ENCODE measurements around the gene TBCCD1. TPM values are rescaled to one million over a fixed set of nuclear protein-coding genes. Genes with fewer than 3 reads are reported as not detected.

The TBCCD1 gene
- total and polyA plus RNA-seq, 2 of the 4 experiments (the other 2 are of a cell fraction) = 7.9 to 19.7 TPM

GRCh38 chr3:186570096-186570940 is 3.2 kb upstream of the TBCCD1 start, which contains the start of gene DNAJB11:
Gene DNAJB11 (plus strand): TSS chr3:186570720. CDS start chr3:186570898, 178 bp downstream.
- peak within 1 kb of the TSS; percentile 93 for H2AK9ac ChIP-seq (replicated peaks; ENCODE audit: low read depth, low read length, poor library complexity)
- 0 out of 2 replicates have a peak, but pooled peaks cover 2% of the 10 kb centered on the region for H3K9me1 ChIP-seq (ENCODE audit: insufficient read depth, low read length)
- intact Hi-C loops (cut with micrococcal nuclease) = loop anchor here (10.0 kb wide), 1 partner anchor 214 kb away; the partner anchor contains the start of gene EIF4A2
- peak within 1 kb of the TSS; percentile 72 for H3K14ac ChIP-seq (replicated peaks; ENCODE audit: low read depth, low read length)
- H4K91ac ChIP-seq (ENCODE audit: insufficient read depth, low read depth, low read length) = 0 out of 2 replicates have a peak within 1 kb of the TSS, but pooled peaks have one; percentile 9
- peaks cover 17 to 41% of the 10 kb centered on the region in 2 experiments for H3K79me1 ChIP-seq (ENCODE audit: low read depth in 1 of 2, low read length in 2 of 2)
- dilution Hi-C loops (cut with HindIII; ENCODE audit: low sequenced_read_pairs, unreplicated experiment) = no loop called here
- H3K23ac ChIP-seq (ENCODE audit: low read depth, low read length) = peak within 1 kb of the TSS; percentile 65
- H3K4ac ChIP-seq (ENCODE audit: low read depth, low read length) = peak within 1 kb of the TSS; percentile 75
- DNase-seq = peak; percentile 100
- no peak within 1 kb of the TSS for H2BK120ac ChIP-seq (ENCODE audit: low read depth, low read length)
- H3K56ac ChIP-seq (ENCODE audit: extremely low read depth, insufficient read depth, low read length) = 0 out of 2 replicates have a peak within 1 kb of the TSS, but pooled peaks have one; percentile 18
- ATAC-seq (ENCODE audit: low read depth) = peak; percentile 91
- POLR2A ChIA-PET (ENCODE audit: unreplicated experiment) = interaction anchor here (0.7 kb wide), 1 partner anchor 12 kb away, joined by 4 read pairs; no protein-coding TSS in a partner anchor
- H2BK5ac ChIP-seq (ENCODE audit: low read depth, low read length, poor library complexity, severe bottlenecking) = peak within 1 kb of the TSS; percentile 51
- BruUV-seq (replicated peaks) = no TSS peak
- WGBS, 2 experiments (ENCODE audit: extremely low coverage in 2 of 2, insufficient read length in 1 of 2) = 0% methylated on average over 34 of the region's 59 CpGs; no CpG with 5 or more reads in 1 of the 2 experiments
- peak within 1 kb of the TSS; percentile 100 for H2AFZ ChIP-seq (replicated peaks; ENCODE audit: low read length, poor library complexity)
- CTCF ChIA-PET = interaction anchor here (1.0 kb wide), 1 partner anchor 47 kb away, joined by 5 read pairs; no protein-coding TSS in a partner anchor
- H3K18ac ChIP-seq (ENCODE audit: low read depth, low read length) = no peak within 1 kb of the TSS
- H3K4me1 ChIP-seq (ENCODE audit: control insufficient read depth, insufficient read depth, low read length) = peaks cover 6% of the 10 kb centered on the region; the same call in 1 of the 2 replicates
- peak within 1 kb of the TSS; percentile 61 for H3K9ac ChIP-seq (ENCODE audit: low read depth, low read length)
- H3K4me3 ChIP-seq (ENCODE audit: insufficient read depth, low read depth, low read length) = peak within 1 kb of the TSS; percentile 81
- no peak within 1 kb of the TSS for H2BK15ac ChIP-seq (ENCODE audit: low read depth, low read length)
- no peaks in the 10 kb centered on the region for H3K27me3 ChIP-seq (ENCODE audit: control insufficient read depth, insufficient read depth, low read length)
- peak within 1 kb of the TSS; percentile 28 for H4K5ac ChIP-seq (ENCODE audit: low read depth, low read length)
- no peak within 1 kb of the TSS; the same call in none of the 2 replicates for H2AK5ac ChIP-seq (ENCODE audit: low read depth, low read length)
- H4K20me1 ChIP-seq (ENCODE audit: insufficient read depth, low read length) = no peaks in the 10 kb centered on the region
- in situ Hi-C loops (cut with MboI; ENCODE audit: low sequenced_read_pairs) = no loop called here
- H4K8ac ChIP-seq (ENCODE audit: low read depth in 2 of 2, low read length in 2 of 2) = peak within 1 kb of the TSS; percentile 39 to 80
- H3K27ac ChIP-seq (ENCODE audit: insufficient read depth, low read length) = peak within 1 kb of the TSS; percentile 58
- H3K36me3 ChIP-seq (ENCODE audit: control insufficient read depth, insufficient read depth, low read length) = peaks cover 2% of the 10 kb centered on the region
- H3K9me3 ChIP-seq (ENCODE audit: control insufficient read depth, insufficient read depth, low read length) = no peaks in the 10 kb centered on the region
- H3K4me2 ChIP-seq (ENCODE audit: low read depth, low read length) = peak within 1 kb of the TSS; percentile 100
- no peak within 1 kb of the TSS for H2BK20ac ChIP-seq (ENCODE audit: low read depth, low read length)
- TF ChIP-seq, protein P1, sequence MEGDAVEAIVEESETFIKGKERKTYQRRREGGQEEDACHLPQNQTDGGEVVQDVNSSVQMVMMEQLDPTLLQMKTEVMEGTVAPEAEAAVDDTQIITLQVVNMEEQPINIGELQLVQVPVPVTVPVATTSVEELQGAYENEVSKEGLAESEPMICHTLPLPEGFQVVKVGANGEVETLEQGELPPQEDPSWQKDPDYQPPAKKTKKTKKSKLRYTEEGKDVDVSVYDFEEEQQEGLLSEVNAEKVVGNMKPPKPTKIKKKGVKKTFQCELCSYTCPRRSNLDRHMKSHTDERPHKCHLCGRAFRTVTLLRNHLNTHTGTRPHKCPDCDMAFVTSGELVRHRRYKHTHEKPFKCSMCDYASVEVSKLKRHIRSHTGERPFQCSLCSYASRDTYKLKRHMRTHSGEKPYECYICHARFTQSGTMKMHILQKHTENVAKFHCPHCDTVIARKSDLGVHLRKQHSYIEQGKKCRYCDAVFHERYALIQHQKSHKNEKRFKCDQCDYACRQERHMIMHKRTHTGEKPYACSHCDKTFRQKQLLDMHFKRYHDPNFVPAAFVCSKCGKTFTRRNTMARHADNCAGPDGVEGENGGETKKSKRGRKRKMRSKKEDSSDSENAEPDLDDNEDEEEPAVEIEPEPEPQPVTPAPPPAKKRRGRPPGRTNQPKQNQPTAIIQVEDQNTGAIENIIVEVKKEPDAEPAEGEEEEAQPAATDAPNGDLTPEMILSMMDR (conservative IDR thresholded peaks at IDR 0.05; ENCODE audit: low read depth, low read length) = no peak
- peak; percentile 36; the same call in 1 of the 2 replicates for TF ChIP-seq USF2 (IDR thresholded peaks at IDR 0.05; ENCODE audit: low read depth, low read length)
- no peak for TF ChIP-seq ELK1 (IDR thresholded peaks at IDR 0.05; ENCODE audit: borderline replicate concordance, low read depth, low read length)
- TF ChIP-seq RAD21 (IDR thresholded peaks at IDR 0.05; ENCODE audit: low read length) = no peak
- TF ChIP-seq FOS (IDR thresholded peaks at IDR 0.05; ENCODE audit: low read depth, low read length) = peak; percentile 53; the same call in 1 of the 2 replicates
- peak; percentile 73 for TF ChIP-seq RFX5 (IDR thresholded peaks at IDR 0.05; ENCODE audit: low read depth, low read length)
- peak; percentile 3; the same call in 1 of the 2 replicates for TF ChIP-seq NFE2L2 (IDR thresholded peaks at IDR 0.05; ENCODE audit: low read depth, low read length)
- no peak for TF ChIP-seq RCOR1 (IDR thresholded peaks at IDR 0.05; ENCODE audit: insufficient replicate concordance, low read length)
- TF ChIP-seq POLR2A (IDR thresholded peaks at IDR 0.05; ENCODE audit: low read depth, low read length) = peak; percentile 88
- peak; percentile 95 for TF ChIP-seq MAZ (IDR thresholded peaks at IDR 0.05; ENCODE audit: borderline replicate concordance, low read depth, low read length)
- no peak for TF ChIP-seq MAFK (IDR thresholded peaks at IDR 0.05; ENCODE audit: low read depth, low read length)
- TF ChIP-seq MXI1 (IDR thresholded peaks at IDR 0.05; ENCODE audit: borderline replicate concordance, low read depth, low read length) = peak; percentile 64; the same call in 1 of the 2 replicates
- TF ChIP-seq CEBPB (IDR thresholded peaks at IDR 0.05; ENCODE audit: low read depth, low read length) = peak; percentile 97

Data from IMR-90 (cell line).